Measurements from ENCODE around the gene MPZL2.

MPZL2 gene

DNA sequence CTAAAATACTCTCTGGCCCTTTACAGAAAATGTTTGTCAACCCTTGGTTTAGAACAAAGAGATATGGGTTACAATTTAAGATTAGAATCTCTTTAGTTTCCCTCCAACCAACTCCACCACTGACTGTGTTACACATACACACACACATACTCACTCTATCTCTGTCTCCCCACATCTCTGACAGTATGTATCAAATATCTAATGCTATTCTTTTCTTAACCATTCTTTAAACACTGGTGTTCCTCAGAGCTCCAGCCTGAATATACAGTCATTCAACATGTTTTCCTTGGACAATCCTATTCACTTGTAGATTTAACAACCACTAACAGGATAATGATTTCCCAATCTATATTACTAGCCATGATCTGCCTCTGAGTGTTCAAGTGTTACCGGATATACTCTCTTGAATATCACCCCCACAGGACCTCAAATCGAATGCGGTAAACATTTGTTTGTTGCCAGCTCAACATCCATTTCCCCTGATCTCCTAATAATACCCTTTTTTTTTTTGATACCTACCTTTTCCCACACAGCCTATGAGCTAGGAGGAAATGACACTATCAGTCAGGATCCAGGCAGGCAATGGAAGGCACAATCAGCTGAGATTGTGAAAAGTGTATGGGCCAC lies 18.0 kb downstream of the MPZL2 start:
- Histone ChIP-seq H3K9ac (ENCODE audit: low read length) (no peak overlapping the region), H3K4me1 (ENCODE audit: low read length) (0 out of 2 replicates have a peak, but pooled peaks cover 6% of the 10 kb centered on the region), H3K27me3 (ENCODE audit: low read depth, low read length) (no peaks in the 10 kb centered on the region), H4K20me1 (ENCODE audit: insufficient read depth, low read length) (no peaks in the 10 kb centered on the region), H3K4me3 (ENCODE audit: low read length) (no peak overlapping the region), H3K27ac (ENCODE audit: low read length) (no peak overlapping the region), H2AFZ (ENCODE audit: low read depth, low read length) (no peak overlapping the region), H3K36me3 (replicated peaks; ENCODE audit: low read depth, low read length) (no peaks in the 10 kb centered on the region), H3K4me2 (ENCODE audit: low read length) (no peak overlapping the region), H3K9me3 (ENCODE audit: insufficient read depth, low read length) (no peaks in the 10 kb centered on the region), H3K79me2 (ENCODE audit: low read length) (no peaks in the 10 kb centered on the region)
- TF ChIP-seq, protein P1, sequence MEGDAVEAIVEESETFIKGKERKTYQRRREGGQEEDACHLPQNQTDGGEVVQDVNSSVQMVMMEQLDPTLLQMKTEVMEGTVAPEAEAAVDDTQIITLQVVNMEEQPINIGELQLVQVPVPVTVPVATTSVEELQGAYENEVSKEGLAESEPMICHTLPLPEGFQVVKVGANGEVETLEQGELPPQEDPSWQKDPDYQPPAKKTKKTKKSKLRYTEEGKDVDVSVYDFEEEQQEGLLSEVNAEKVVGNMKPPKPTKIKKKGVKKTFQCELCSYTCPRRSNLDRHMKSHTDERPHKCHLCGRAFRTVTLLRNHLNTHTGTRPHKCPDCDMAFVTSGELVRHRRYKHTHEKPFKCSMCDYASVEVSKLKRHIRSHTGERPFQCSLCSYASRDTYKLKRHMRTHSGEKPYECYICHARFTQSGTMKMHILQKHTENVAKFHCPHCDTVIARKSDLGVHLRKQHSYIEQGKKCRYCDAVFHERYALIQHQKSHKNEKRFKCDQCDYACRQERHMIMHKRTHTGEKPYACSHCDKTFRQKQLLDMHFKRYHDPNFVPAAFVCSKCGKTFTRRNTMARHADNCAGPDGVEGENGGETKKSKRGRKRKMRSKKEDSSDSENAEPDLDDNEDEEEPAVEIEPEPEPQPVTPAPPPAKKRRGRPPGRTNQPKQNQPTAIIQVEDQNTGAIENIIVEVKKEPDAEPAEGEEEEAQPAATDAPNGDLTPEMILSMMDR (IDR thresholded peaks at IDR 0.05; ENCODE audit: low read depth, low read length) = no peak
- TF ChIP-seq EZH2phosphoT487 (IDR thresholded peaks at IDR 0.05; ENCODE audit: low read depth) = no peak

DNA sequence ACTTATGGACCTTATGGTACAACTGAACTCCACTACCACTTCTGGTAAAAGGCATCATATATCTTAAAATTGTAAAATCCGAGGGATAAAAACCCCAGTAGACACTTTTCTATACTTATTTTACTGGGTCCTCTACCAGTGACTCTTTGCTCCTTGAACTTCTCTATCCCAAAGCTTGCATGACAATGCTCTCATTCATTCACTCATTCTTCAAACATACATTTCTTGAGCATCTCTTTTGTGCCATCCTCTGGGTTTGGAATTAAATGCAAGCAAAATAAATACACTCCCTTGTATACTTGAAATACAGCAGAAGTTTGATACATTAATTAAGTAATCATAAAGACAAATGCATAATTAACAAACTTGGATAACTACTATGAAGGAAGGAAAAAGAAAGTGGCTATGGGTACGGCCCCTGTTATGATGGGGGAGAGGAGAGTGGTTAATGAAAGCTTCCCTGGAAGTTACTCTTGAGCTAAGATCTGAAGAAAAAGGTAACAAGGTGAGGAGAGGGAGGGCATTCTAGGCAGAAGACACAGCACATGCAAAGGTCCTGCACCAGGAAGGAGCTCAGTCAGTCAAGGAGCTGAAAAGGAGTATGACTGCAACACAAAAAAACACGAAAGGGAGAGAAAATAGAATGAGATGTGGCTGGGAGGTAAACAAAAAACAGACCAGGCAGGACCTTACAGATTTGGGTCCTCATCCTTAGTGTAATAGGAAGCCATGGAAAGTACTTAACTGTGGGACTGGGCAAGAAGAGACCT lies 19.9 kb downstream of the MPZL2 start:
- H3K4me1 ChIP-seq (ENCODE audit: low read length) = 0 out of 2 replicates have a peak, but pooled peaks cover 7% of the 10 kb centered on the region
- TF ChIP-seq EZH2phosphoT487 (IDR thresholded peaks at IDR 0.05; ENCODE audit: low read depth) = no peak
- H3K27ac ChIP-seq (ENCODE audit: low read length) = no peak overlapping the region
- H3K4me2 ChIP-seq (ENCODE audit: low read length) = no peak overlapping the region
- H3K4me3 ChIP-seq (ENCODE audit: low read length) = no peak overlapping the region
- no peaks in the 10 kb centered on the region for H4K20me1 ChIP-seq (ENCODE audit: insufficient read depth, low read length)
- H3K79me2 ChIP-seq (ENCODE audit: low read length) = no peaks in the 10 kb centered on the region
- H3K36me3 ChIP-seq (replicated peaks; ENCODE audit: low read depth, low read length) = no peaks in the 10 kb centered on the region
- no peak overlapping the region for H2AFZ ChIP-seq (ENCODE audit: low read depth, low read length)
- no peaks in the 10 kb centered on the region for H3K27me3 ChIP-seq (ENCODE audit: low read depth, low read length)
- no peak overlapping the region for H3K9ac ChIP-seq (ENCODE audit: low read length)
- H3K9me3 ChIP-seq (ENCODE audit: insufficient read depth, low read length) = no peaks in the 10 kb centered on the region

DNA sequence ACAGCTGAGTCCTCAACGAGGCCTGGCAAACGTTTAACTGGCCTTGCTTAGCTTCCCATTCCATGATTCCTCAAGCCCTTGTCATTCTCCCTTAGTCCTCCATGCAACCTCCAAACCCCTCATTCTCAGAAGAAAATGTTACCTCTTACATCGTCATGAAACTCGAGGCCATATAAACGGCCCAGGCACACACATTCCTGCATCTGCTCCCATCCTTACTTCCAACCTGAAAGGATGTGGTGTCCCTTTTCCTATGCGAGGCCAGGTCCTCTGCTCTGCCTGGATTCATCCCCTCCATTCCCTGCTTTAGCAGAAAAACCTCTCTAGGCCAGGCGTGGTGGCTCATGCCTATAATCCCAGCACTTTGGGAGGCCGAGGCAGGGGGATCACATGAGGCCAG lies 20.9 kb downstream of the MPZL2 start:
- Histone ChIP-seq H3K4me2 (ENCODE audit: low read length) (no peak overlapping the region), H4K20me1 (ENCODE audit: insufficient read depth, low read length) (no peaks in the 10 kb centered on the region), H3K27ac (ENCODE audit: low read length) (no peak overlapping the region), H3K27me3 (ENCODE audit: low read depth, low read length) (no peaks in the 10 kb centered on the region), H2AFZ (ENCODE audit: low read depth, low read length) (no peak overlapping the region), H3K36me3 (replicated peaks; ENCODE audit: low read depth, low read length) (no peaks in the 10 kb centered on the region), H3K79me2 (ENCODE audit: low read length) (no peaks in the 10 kb centered on the region), H3K4me1 (ENCODE audit: low read length) (0 out of 2 replicates have a peak, but pooled peaks cover 7% of the 10 kb centered on the region), H3K4me3 (ENCODE audit: low read length) (no peak overlapping the region), H3K9me3 (ENCODE audit: insufficient read depth, low read length) (no peaks in the 10 kb centered on the region), H3K9ac (ENCODE audit: low read length) (no peak overlapping the region)
- TF ChIP-seq, protein P1 (IDR thresholded peaks at IDR 0.05; ENCODE audit: low read depth, low read length) = no peak
- TF ChIP-seq EZH2phosphoT487 (IDR thresholded peaks at IDR 0.05; ENCODE audit: low read depth) = no peak

DNA sequence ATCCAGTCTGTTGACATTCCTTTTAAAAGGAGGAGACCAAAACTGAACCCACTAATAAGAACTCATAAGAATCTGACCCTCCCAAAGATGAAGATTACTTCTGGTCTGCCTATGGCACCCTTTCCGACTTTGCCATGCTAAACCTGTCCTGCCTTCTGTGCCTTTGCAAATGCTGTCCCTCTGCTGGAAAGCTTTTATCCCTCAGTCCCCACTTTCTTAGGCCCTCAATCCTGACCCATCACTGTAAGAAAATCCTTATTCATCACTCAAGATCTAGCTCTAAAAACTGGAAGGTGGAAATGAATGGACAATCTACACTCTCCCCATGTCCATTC lies 22.4 kb downstream of the MPZL2 start:
- H3K4me1 ChIP-seq (ENCODE audit: low read length) = 0 out of 2 replicates have a peak, but pooled peaks cover 7% of the 10 kb centered on the region
- H3K79me2 ChIP-seq (ENCODE audit: low read length) = no peaks in the 10 kb centered on the region
- no peaks in the 10 kb centered on the region for H4K20me1 ChIP-seq (ENCODE audit: insufficient read depth, low read length)
- H3K4me2 ChIP-seq (ENCODE audit: low read length) = no peak overlapping the region
- no peak overlapping the region for H3K27ac ChIP-seq (ENCODE audit: low read length)
- H3K36me3 ChIP-seq (replicated peaks; ENCODE audit: low read depth, low read length) = no peaks in the 10 kb centered on the region
- H3K4me3 ChIP-seq (ENCODE audit: low read length) = no peak overlapping the region
- H3K9me3 ChIP-seq (ENCODE audit: insufficient read depth, low read length) = no peaks in the 10 kb centered on the region
- TF ChIP-seq EZH2phosphoT487 (IDR thresholded peaks at IDR 0.05; ENCODE audit: low read depth) = no peak
- TF ChIP-seq, protein P1 (IDR thresholded peaks at IDR 0.05; ENCODE audit: low read depth, low read length) = no peak
- no peaks in the 10 kb centered on the region for H3K27me3 ChIP-seq (ENCODE audit: low read depth, low read length)
- no peak overlapping the region for H3K9ac ChIP-seq (ENCODE audit: low read length)
- H2AFZ ChIP-seq (ENCODE audit: low read depth, low read length) = no peak overlapping the region
